ENCODE measurements around the gene KIAA1328.

The KIAA1328 gene

DNA sequence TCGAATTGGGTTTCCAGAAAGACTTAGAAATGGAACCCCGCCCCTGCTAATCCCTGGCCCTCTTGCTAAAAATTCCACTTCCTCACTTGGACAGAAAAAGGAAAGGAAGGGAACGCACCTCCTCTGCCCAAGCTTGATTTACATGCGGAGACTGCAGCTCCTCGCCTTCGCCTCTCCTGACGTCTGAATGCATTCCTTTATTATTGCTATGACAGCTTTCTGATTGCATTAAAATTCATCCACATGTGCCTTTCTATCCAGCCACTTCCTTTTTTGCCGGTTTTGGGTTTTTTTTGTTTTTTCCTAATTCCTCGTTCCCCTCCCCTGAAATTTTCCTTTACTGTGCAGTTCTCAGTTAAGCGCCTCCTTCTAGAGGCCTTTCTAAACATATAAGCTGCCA, 448.9 kb downstream of the KIAA1328 start:
- DNase-seq (ENCODE audit: low read depth in 2 of 2), result no peak

Data from stimulated activated CD4-positive, alpha-beta T cell treated with anti-CD3 and anti-CD28 coated beads, Interleukin-1b, Interleukin-23, amount 100 ng/mL, for 4 hours (primary cell).